HepG2 (cell line): ENCODE results near the gene KLHDC4. TPM values are rescaled to one million over a fixed set of nuclear protein-coding genes. Genes with fewer than 3 reads are reported as not detected.

Experiments used
- ARHGAP35 ChIP-seq: sonication (generic); formaldehyde crosslinking; IDR thresholded peaks from 2 replicates; pipeline ENCODE4 v1.9.0; 2022; ENCODE audit warnings: mild to moderate bottlenecking, inconsistent platforms, moderate library complexity, missing genetic modification reagents, borderline replicate concordance
- ATF5 ChIP-seq: sonication (generic); formaldehyde crosslinking; IDR thresholded peaks from 2 replicates; pipeline ENCODE4 v1.4.0; 2020; ENCODE audit warnings: mild to moderate bottlenecking, low read depth, missing genetic modification reagents
- BCL6 ChIP-seq: IDR thresholded peaks from 2 replicates; pipeline ENCODE4 v1.6.1; 2016; ENCODE audit warnings: missing genetic modification reagents, missing compliant biosample characterization
- BRCA1 ChIP-seq: sonication (generic); formaldehyde crosslinking; IDR thresholded peaks from 2 replicates; pipeline ENCODE4 v1.4.0; 2020; ENCODE audit warnings: missing genetic modification reagents
- CAMTA2 ChIP-seq: sonication (generic); formaldehyde crosslinking; IDR thresholded peaks from 2 replicates; pipeline ENCODE4 v1.4.0; 2020; ENCODE audit warnings: mild to moderate bottlenecking, missing genetic modification reagents, borderline replicate concordance
- CCAR2 ChIP-seq: fragments of 200-400 bp; formaldehyde crosslinking; optimal IDR thresholded peaks from 2 replicates; pipeline ENCODE3; 2018; ENCODE audit warnings: low read depth, mild to moderate bottlenecking, low read length, moderate library complexity
- CREBL2 ChIP-seq: sonication (generic); formaldehyde crosslinking; IDR thresholded peaks from 2 replicates; pipeline ENCODE4 v1.8.1; 2023; ENCODE audit warnings: missing genetic modification reagents, mild to moderate bottlenecking, borderline replicate concordance
- ELF4 ChIP-seq: sonication (generic); formaldehyde crosslinking; IDR thresholded peaks from 2 replicates; pipeline ENCODE4 v1.5.0; 2020; ENCODE audit warnings: missing genetic modification reagents, mild to moderate bottlenecking, moderate library complexity, borderline replicate concordance
- JUN ChIP-seq: sonication (generic); formaldehyde crosslinking; IDR thresholded peaks from 2 replicates; pipeline ENCODE4 v1.4.0; 2020; ENCODE audit warnings: mild to moderate bottlenecking, missing genetic modification reagents
- PHF21A ChIP-seq: sonication (generic); formaldehyde crosslinking; IDR thresholded peaks from 2 replicates; pipeline ENCODE4 v1.5.0; 2020; ENCODE audit warnings: mild to moderate bottlenecking, missing genetic modification reagents
- POLR2A ChIP-seq, 2 experiments: IDR thresholded peaks; 2 replicates each; pipeline ENCODE4 v1.6.1; 2011; ENCODE audit warnings: low read depth in 2 of 2, low read length in 2 of 2, mild to moderate bottlenecking in 1 of 2, moderate library complexity in 1 of 2; ENCODE audit not compliant: insufficient read depth in 1 of 2
- PRDM15 ChIP-seq: sonication (generic); formaldehyde crosslinking; IDR thresholded peaks from 2 replicates; pipeline ENCODE4 v1.4.0; 2020; ENCODE audit warnings: missing genetic modification reagents
- RCOR2 ChIP-seq: IDR thresholded peaks from 2 replicates; pipeline ENCODE4 v1.6.1; 2016; ENCODE audit warnings: missing biosample characterization, missing genetic modification reagents
- SP5 ChIP-seq: IDR thresholded peaks from 2 replicates; pipeline ENCODE4 v1.6.1; 2016; ENCODE audit warnings: low read depth, borderline replicate concordance
- TEAD3 ChIP-seq: optimal IDR thresholded peaks from 2 replicates; pipeline ENCODE3; 2016; ENCODE audit warnings: borderline replicate concordance
- ZFP82 ChIP-seq: sonication (generic); formaldehyde crosslinking; IDR thresholded peaks from 2 replicates; pipeline ENCODE4 v1.5.1; 2020; ENCODE audit warnings: mild to moderate bottlenecking, missing genetic modification reagents, borderline replicate concordance
- ZNF160 ChIP-seq: sonication (generic); formaldehyde crosslinking; IDR thresholded peaks from 2 replicates; pipeline ENCODE4 v1.8.0; 2022; ENCODE audit warnings: mild to moderate bottlenecking, inconsistent platforms, missing genetic modification reagents
- ZNF232 ChIP-seq: sonication (generic); formaldehyde crosslinking; IDR thresholded peaks from 2 replicates; pipeline ENCODE4 v1.4.0; 2020; ENCODE audit warnings: missing genetic modification reagents, borderline replicate concordance
- ZNF512B ChIP-seq: sonication (generic); formaldehyde crosslinking; IDR thresholded peaks from 2 replicates; pipeline ENCODE4 v1.5.1; 2020; ENCODE audit warnings: missing genetic modification reagents, mild to moderate bottlenecking, borderline replicate concordance
- ZNF691 ChIP-seq: sonication (generic); formaldehyde crosslinking; IDR thresholded peaks from 2 replicates; pipeline ENCODE4 v1.4.0; 2020; ENCODE audit warnings: missing genetic modification reagents, low read depth, mild to moderate bottlenecking, borderline replicate concordance
- ZNF724P ChIP-seq: sonication (generic); formaldehyde crosslinking; IDR thresholded peaks from 2 replicates; pipeline ENCODE4 v1.8.0; 2022; ENCODE audit warnings: missing genetic modification reagents, borderline replicate concordance
- polyA plus RNA-seq, 8 experiments: library from polyadenylated mRNA; depleted of rRNA in 3 of 8; stranded (reverse) in 7 of 8; unstranded in 1 of 8; fragments of >200 nt; fragmentation: Illumina TruSeq in 4 of 8; extraction: Trizol in 4 of 8; gene quantifications; 2 replicates each; pipeline versions ENCODE4 v1.2.1 to v1.2.3, GENCODE V29; 2011 to 2016; ENCODE audit warnings: low read depth in 4 of 8, missing spikeins in 1 of 8, mixed read lengths in 1 of 8; ENCODE audit not compliant: insufficient read depth in 1 of 8
- total RNA-seq, 5 experiments: library from RNA; depleted of rRNA; stranded (reverse); fragments of >200 nt; fragmentation: Illumina TruSeq; extraction: Trizol; gene quantifications; 2 replicates each; pipeline ENCODE4 v1.2.3, GENCODE V29; 2016; ENCODE audit warnings: low read depth in 1 of 5

The KLHDC4 gene
- total and polyA plus RNA-seq, 2 of the 13 experiments (the other 11 are each of a cell fraction or from before 2014, with no cell fraction given), result 18.7 to 31.8 TPM

GRCh38 chr16:87789437-87790291 is 23.9 kb upstream of the KLHDC4 start (continued):
- TF ChIP-seq CAMTA2 (CRISPR knock-in tag) (no peak), ZNF512B (CRISPR knock-in tag) (no peak), POLR2A (IDR thresholded peaks at IDR 0.05; ENCODE audit: insufficient read depth in 1 of 2, low read depth in 2 of 2, low read length in 2 of 2) (peak; percentile 53 to 64), RCOR2 (CRISPR knock-in tag) (peak; percentile 47; the same call in 1 of the 2 replicates), CREBL2 (peak; percentile 24; the same call in 1 of the 2 replicates), PRDM15 (peak; percentile 89), ZNF724P (CRISPR knock-in tag) (peak; percentile 35; the same call in 1 of the 2 replicates), ZNF232 (CRISPR knock-in tag) (peak; percentile 65; the same call in 1 of the 2 replicates), TEAD3 (CRISPR knock-in tag) (peak; percentile 74), ZNF691 (CRISPR knock-in tag) (no peak), CCAR2 (no peak), JUN (CRISPR knock-in tag) (peak; percentile 82; the same call in 1 of the 2 replicates), ATF5 (CRISPR knock-in tag) (no peak), ARHGAP35 (CRISPR knock-in tag) (no peak; the same call in 1 of the 2 replicates), BRCA1 (CRISPR knock-in tag) (no peak), ZNF160 (no peak), ELF4 (no peak), SP5 (CRISPR knock-in tag) (no peak), BCL6 (CRISPR knock-in tag) (peak; percentile 71), PHF21A (peak; percentile 84; the same call in 1 of the 2 replicates), ZFP82 (no peak)
